DOHH2 (cell line): ENCODE data around the gene CHORDC1.

ENCODE experiments used
- EZH2phosphoT487 ChIP-seq: fragments of 200-600 bp; sonication (generic); IDR thresholded peaks from 2 replicates; pipeline ENCODE4 v1.6.1; 2017; ENCODE audit warnings: borderline replicate concordance, mild to moderate bottlenecking, antibody characterized with exemption, low read length, moderate library complexity, mixed read lengths
- TF ChIP-seq, protein P1 (sequence below): fragments of 200-600 bp; sonication (generic); IDR thresholded peaks from one replicate; pipeline ENCODE4 v1.5.1; 2014; ENCODE audit warnings: antibody characterized with exemption, mild to moderate bottlenecking, low read depth, low read length; ENCODE audit not compliant: poor library complexity, severe bottlenecking

DNA sequence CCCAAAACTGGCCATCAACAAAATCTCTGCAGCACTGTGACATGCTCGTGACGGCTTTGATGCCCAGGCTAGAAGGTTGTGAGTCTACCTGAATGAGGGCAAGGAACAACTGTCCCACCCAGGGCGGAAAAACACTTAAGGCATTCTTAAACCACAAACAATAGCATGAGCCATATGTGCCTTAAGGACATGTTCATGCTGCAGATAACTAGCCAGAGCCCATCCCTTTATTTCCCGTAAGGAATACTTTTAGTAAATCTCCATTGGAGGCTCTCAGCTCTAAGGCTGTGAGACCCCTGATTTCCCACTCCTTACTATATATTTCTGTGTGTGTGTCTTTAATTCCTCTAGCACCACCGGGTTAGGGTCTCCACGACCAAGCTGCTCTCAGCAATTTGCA lies 3.4 kb downstream of the CHORDC1 start:
- TF ChIP-seq, protein P1, sequence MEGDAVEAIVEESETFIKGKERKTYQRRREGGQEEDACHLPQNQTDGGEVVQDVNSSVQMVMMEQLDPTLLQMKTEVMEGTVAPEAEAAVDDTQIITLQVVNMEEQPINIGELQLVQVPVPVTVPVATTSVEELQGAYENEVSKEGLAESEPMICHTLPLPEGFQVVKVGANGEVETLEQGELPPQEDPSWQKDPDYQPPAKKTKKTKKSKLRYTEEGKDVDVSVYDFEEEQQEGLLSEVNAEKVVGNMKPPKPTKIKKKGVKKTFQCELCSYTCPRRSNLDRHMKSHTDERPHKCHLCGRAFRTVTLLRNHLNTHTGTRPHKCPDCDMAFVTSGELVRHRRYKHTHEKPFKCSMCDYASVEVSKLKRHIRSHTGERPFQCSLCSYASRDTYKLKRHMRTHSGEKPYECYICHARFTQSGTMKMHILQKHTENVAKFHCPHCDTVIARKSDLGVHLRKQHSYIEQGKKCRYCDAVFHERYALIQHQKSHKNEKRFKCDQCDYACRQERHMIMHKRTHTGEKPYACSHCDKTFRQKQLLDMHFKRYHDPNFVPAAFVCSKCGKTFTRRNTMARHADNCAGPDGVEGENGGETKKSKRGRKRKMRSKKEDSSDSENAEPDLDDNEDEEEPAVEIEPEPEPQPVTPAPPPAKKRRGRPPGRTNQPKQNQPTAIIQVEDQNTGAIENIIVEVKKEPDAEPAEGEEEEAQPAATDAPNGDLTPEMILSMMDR, result no peak
- no peak for TF ChIP-seq EZH2phosphoT487
